ENCODE measurements around the gene RNF126.

RNF126 gene

DNA sequence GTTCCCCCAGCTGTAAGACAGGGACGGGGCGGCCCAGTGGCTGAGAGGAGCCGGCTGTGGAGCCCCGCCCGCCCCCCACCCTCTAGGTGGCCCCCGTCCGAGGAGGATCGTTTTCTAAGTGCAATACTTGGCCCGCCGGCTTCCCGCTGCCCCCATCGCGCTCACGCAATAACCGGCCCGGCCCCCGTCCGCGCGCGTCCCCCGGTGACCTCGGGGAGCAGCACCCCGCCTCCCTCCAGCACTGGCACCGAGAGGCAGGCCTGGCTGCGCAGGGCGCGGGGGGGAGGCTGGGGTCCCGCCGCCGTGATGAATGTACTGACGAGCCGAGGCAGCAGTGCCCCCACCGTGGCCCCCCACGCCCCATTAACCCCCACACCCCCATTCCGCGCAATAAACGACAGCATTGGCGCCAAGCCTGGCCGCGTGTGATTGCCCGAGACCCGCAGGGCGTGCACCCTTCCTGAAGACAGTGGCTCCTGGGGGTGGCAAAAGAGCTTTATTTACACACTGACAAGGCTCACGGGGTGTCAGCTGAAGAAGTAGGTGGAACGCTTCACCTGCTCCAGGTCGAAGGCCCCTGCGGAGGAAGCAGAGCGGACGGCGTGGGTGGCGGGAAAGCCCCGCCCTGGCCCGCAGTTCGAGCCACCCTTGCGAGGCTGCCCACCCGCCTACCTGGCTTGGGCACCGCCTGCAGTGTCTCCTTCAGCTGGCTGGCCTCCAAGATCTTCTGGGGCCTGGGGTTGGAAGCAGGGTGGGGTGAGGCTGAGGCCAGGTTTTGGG, 46.1 kb downstream of the RNF126 start:
- no peaks in the 10 kb centered on the region for H3K27me3 ChIP-seq
- H3K36me3 ChIP-seq = peaks cover 53% of the 10 kb centered on the region
- DNase-seq = no peak
- H3K4me1 ChIP-seq = no peaks in the 10 kb centered on the region
- H3K9me3 ChIP-seq = no peaks in the 10 kb centered on the region
- TF ChIP-seq, protein P1, sequence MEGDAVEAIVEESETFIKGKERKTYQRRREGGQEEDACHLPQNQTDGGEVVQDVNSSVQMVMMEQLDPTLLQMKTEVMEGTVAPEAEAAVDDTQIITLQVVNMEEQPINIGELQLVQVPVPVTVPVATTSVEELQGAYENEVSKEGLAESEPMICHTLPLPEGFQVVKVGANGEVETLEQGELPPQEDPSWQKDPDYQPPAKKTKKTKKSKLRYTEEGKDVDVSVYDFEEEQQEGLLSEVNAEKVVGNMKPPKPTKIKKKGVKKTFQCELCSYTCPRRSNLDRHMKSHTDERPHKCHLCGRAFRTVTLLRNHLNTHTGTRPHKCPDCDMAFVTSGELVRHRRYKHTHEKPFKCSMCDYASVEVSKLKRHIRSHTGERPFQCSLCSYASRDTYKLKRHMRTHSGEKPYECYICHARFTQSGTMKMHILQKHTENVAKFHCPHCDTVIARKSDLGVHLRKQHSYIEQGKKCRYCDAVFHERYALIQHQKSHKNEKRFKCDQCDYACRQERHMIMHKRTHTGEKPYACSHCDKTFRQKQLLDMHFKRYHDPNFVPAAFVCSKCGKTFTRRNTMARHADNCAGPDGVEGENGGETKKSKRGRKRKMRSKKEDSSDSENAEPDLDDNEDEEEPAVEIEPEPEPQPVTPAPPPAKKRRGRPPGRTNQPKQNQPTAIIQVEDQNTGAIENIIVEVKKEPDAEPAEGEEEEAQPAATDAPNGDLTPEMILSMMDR (IDR thresholded peaks at IDR 0.05; ENCODE audit: low read depth, low read length) = no peak
- H3K4me3 ChIP-seq (ENCODE audit: low read depth, low read length) = no peak overlapping the region

DNA sequence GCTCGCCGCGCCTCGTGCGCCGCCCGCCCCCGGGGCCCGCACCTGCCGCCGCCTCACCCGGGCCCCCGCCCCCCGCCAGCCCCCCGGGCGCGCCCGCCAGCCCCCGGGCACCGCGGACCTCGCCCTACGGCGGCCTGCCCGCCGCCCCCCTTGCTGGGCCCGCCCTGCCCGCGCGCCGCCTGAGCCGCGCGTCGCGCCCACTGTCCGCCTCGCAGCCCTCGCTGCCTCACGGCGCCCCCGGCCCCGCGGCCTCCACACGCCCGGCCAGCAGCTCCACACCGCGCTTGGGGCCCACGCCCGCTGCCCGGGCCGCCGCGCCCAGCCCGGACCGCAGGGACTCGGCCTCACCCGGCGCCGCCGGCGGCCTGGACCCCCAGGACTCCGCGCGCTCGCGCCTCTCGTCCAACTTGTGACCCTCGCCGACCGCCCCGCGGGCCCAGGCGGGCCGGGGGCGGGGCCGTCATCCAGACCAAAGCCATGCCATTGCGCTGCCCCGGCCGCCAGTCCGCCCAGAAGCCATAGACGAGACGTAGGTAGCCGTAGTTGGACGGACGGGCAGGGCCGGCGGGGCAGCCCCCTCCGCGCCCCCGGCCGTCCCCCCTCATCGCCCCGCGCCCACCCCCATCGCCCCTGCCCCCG, 46.8 kb downstream of the RNF126 start:
- no peak overlapping the region for H3K4me3 ChIP-seq (ENCODE audit: low read depth, low read length)
- H3K4me1 ChIP-seq = peaks cover 4% of the 10 kb centered on the region
- peaks cover 47% of the 10 kb centered on the region for H3K36me3 ChIP-seq
- H3K27me3 ChIP-seq = no peaks in the 10 kb centered on the region
- H3K9me3 ChIP-seq = no peaks in the 10 kb centered on the region
- TF ChIP-seq, protein P1 (IDR thresholded peaks at IDR 0.05; ENCODE audit: low read depth, low read length) = no peak
- no peak for DNase-seq

DNA sequence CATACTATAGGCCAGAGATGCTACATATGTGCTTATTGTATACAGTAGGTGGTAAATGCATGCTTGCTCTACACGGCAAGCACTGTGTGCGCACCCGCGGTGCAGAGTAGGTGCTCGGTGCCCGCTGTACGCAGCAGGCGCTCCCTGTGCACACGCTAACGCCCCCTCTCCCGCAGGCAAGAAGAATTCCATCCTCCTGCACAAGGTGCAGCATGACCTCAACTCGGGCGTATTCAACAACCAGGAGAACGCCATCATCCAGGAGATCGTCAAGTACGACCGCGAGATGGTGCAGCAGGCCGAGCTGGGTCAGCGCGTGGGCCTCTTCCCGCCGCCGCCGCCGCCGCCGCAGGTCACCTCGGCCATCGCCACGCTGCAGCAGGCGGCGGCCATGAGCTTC, 47.4 kb downstream of the RNF126 start:
- Histone ChIP-seq H3K4me1 (peaks cover 7% of the 10 kb centered on the region), H3K4me3 (ENCODE audit: low read depth, low read length) (no peak overlapping the region), H3K36me3 (peaks cover 47% of the 10 kb centered on the region), H3K9me3 (no peaks in the 10 kb centered on the region), H3K27me3 (no peaks in the 10 kb centered on the region)
- DNase-seq = no peak
- TF ChIP-seq, protein P1 (IDR thresholded peaks at IDR 0.05; ENCODE audit: low read depth, low read length) = no peak

DNA sequence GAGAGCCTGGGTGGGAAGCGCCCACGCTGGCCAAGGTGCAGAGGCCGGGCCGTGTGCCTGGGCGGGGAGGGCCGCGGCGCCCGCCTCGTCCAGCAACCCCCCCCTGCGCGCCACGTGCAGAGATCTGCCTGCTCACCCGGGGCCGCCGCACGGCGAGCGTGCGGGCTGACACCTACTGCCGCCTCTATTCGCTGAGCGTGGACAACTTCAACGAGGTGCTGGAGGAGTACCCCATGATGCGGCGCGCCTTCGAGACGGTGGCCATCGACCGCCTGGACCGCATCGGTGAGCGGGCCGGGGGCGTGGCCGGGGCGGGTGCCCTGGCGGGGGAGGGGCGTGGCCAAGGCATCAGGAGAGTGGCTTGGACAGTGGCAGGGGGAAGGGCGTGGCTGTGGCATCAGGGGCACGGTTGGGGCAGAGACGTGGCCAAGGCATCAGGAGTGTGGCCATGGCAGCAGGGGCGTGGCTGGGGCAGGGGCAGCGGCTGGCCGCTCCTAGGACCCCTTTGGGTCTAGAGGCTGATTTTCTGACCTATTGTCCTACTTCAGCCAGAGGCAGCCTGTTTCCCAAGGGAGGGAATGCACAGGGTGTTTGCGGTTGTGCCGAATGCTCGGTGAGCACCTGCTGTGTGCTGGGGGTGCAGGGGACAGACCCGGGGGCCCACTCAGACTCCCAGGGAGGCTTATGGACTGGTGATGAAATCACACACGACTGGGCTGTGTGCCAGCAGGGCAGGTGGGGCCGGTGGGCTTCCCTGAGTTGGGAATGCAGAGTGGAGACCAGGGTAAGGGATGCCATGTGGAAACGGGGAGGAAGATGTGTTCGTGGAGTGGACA, 49.1 kb downstream of the RNF126 start:
- no peak overlapping the region for H3K4me3 ChIP-seq (ENCODE audit: low read depth, low read length)
- peaks cover 32% of the 10 kb centered on the region for H3K36me3 ChIP-seq
- no peaks in the 10 kb centered on the region for H3K9me3 ChIP-seq
- no peaks in the 10 kb centered on the region for H3K27me3 ChIP-seq
- no peak for DNase-seq
- H3K4me1 ChIP-seq = peaks cover 14% of the 10 kb centered on the region
- TF ChIP-seq, protein P1 (IDR thresholded peaks at IDR 0.05; ENCODE audit: low read depth, low read length) = no peak

DNA sequence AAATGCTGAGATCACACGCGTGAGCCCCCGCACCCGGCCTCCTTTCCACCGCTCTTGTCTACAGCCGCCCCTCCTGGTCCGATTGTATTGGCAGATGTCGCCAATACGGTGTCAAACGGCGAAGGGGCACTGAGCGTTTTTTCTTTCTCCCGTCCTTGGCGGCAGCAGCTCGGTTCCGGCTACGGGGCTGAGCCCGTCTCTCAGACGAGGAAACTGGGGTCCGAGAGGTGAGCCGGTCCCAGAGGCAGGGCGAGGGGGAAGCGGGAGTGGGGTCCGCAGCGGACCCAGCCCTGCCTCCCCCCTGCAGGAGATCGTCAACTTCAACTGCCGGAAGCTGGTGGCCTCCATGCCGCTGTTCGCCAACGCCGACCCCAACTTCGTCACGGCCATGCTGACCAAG, 50.1 kb downstream of the RNF126 start:
- TF ChIP-seq, protein P1 (IDR thresholded peaks at IDR 0.05; ENCODE audit: low read depth, low read length) = no peak
- DNase-seq = no peak
- Histone ChIP-seq H3K9me3 (no peaks in the 10 kb centered on the region), H3K4me1 (peaks cover 14% of the 10 kb centered on the region), H3K36me3 (peaks cover 22% of the 10 kb centered on the region), H3K4me3 (ENCODE audit: low read depth, low read length) (no peak overlapping the region), H3K27me3 (no peaks in the 10 kb centered on the region)
